HCT116 (cell line): ENCODE measurements around the gene CBLB.

ENCODE experiments used
- RAD21 ChIP-seq: IDR thresholded peaks from 2 replicates; pipeline ENCODE4 v1.6.1; 2012; ENCODE audit warnings: low read depth, mild to moderate bottlenecking
- TF ChIP-seq, protein P1 (sequence below), 3 experiments: fragments of 200-600 bp in 1 of 3; sonication (generic) in 1 of 3; IDR thresholded peaks in 2 of 3; conservative IDR thresholded peaks in 1 of 3; 2 replicates each; pipeline ENCODE4 v1.5.1; 2012 to 2017; ENCODE audit warnings: low read depth in 2 of 3, low read length in 2 of 3, antibody characterized with exemption in 1 of 3, borderline replicate concordance in 1 of 3, control low read depth in 1 of 3, mild to moderate bottlenecking in 1 of 3, mixed read lengths in 1 of 3, mixed run types in 1 of 3, moderate library complexity in 1 of 3; ENCODE audit not compliant: insufficient read depth in 1 of 3

DNA sequence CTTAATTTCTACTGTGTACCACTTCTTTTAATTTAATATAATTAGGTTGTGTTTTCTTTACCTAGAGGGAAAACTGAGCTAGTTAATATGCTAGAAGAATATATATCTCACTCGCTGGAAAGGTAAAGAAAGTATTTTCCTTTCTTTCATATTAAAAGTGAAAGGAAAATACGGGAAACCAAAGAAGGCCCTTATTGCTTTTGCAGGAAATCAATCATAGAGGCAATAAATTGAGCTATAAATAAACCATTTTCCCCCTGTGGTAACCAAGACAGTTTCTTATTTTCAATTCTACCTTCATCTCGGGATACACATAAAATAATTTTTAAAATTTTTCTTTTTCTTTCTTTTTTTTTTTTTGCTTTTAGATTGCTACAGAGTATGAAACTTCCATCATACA lies 101.6 kb downstream of the CBLB start:
- TF ChIP-seq, protein P1, sequence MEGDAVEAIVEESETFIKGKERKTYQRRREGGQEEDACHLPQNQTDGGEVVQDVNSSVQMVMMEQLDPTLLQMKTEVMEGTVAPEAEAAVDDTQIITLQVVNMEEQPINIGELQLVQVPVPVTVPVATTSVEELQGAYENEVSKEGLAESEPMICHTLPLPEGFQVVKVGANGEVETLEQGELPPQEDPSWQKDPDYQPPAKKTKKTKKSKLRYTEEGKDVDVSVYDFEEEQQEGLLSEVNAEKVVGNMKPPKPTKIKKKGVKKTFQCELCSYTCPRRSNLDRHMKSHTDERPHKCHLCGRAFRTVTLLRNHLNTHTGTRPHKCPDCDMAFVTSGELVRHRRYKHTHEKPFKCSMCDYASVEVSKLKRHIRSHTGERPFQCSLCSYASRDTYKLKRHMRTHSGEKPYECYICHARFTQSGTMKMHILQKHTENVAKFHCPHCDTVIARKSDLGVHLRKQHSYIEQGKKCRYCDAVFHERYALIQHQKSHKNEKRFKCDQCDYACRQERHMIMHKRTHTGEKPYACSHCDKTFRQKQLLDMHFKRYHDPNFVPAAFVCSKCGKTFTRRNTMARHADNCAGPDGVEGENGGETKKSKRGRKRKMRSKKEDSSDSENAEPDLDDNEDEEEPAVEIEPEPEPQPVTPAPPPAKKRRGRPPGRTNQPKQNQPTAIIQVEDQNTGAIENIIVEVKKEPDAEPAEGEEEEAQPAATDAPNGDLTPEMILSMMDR (IDR thresholded peaks at IDR 0.05 in 2 of 3, conservative IDR thresholded peaks at IDR 0.05 in 1 of 3; ENCODE audit: borderline replicate concordance in 1 of 3, insufficient read depth in 1 of 3, low read depth in 2 of 3, low read length in 2 of 3), result no peak
- no peak for TF ChIP-seq RAD21
